NB4 (cell line): ENCODE measurements around the gene CDH26.
A peak's percentile ranks its signal among the peaks of the same experiment; 100 is the strongest.

Experiments
- DNase-seq: peaks from one replicate; pipeline ENCODE4 v3.0.0; 2010; ENCODE audit warnings: low read depth
- H3K4me3 ChIP-seq: one replicate; pipeline ENCODE4 v1.5.1; 2011; ENCODE audit warnings: mild to moderate bottlenecking, low read depth, low read length, moderate library complexity
- CTCF ChIP-seq: IDR thresholded peaks from one replicate; pipeline ENCODE4 v1.5.1; 2012; ENCODE audit warnings: low read depth, low read length
- MYC ChIP-seq: IDR thresholded peaks from 2 replicates; pipeline ENCODE4 v1.6.1; 2011; ENCODE audit warnings: low read depth, low read length
- POLR2A ChIP-seq: IDR thresholded peaks from 2 replicates; pipeline ENCODE4 v1.6.1; 2011; ENCODE audit warnings: mild to moderate bottlenecking; ENCODE audit not compliant: insufficient read length; ENCODE audit errors: extremely low read depth
- TF ChIP-seq, protein P1 (sequence below): IDR thresholded peaks from 2 replicates; pipeline ENCODE4 v1.6.1; 2011; ENCODE audit warnings: low read depth, low read length

Gene CDH26

DNA sequence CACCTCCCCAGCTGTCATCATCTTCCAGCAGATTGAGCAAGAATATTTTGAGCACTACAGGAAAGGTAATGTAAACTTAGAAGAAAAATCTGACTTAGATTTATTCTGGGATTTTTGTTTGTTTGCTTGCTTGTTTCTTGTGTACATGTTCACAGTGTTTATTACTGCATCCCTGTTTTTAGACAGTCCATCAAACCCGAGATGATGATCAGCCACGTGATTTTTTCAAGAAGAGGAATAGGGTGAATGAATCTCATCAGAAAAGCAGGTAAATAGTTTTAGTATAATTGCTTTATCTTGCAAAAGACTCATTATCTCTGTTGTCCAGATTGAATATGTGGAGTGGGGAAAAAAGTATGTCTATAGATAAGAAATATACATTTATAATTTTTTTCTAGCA, 16.0 kb upstream of the CDH26 start:
- DNase-seq = no peak
- no peak for TF ChIP-seq POLR2A
- TF ChIP-seq CTCF = no peak
- no peak for TF ChIP-seq MYC
- TF ChIP-seq, protein P1, sequence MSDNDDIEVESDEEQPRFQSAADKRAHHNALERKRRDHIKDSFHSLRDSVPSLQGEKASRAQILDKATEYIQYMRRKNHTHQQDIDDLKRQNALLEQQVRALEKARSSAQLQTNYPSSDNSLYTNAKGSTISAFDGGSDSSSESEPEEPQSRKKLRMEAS = no peak
- no peak overlapping the region for H3K4me3 ChIP-seq

- no peak for DNase-seq
- TF ChIP-seq POLR2A (no peak), MYC (no peak), CTCF (no peak)
- TF ChIP-seq, protein P1 = no peak
- no peak overlapping the region for H3K4me3 ChIP-seq
These were observed 13.5 kb upstream of the CDH26 start for GRCh38 chr20:59944726-59945125.

DNA sequence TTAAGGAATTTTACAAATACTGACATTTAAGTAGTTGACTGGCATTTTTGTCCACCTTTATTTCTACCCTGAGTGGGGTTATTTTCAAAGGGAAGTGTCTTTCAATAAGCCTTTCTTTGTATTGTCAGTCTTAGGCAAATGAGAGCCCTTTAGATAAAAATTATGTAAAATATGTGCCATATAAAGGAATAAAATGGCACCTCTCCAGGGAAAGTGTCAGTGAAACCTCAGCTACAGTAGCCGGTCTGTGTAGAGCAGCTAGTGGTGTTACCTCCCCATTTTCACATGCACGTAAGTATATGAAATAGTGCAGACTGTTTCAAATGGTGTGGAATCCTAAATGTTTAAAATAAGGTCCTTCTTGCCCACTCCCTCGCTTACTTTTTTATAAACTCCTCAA, 13.0 kb upstream of the CDH26 start:
- DNase-seq = no peak
- TF ChIP-seq MYC = no peak
- no peak for TF ChIP-seq POLR2A
- no peak for TF ChIP-seq CTCF
- TF ChIP-seq, protein P1 = no peak
- no peak overlapping the region for H3K4me3 ChIP-seq

GRCh38 chr20:59945731-59946130, 12.5 kb upstream of the CDH26 start:
- H3K4me3 ChIP-seq = no peak overlapping the region
- TF ChIP-seq CTCF (no peak), POLR2A (no peak)
- no peak for DNase-seq

DNA sequence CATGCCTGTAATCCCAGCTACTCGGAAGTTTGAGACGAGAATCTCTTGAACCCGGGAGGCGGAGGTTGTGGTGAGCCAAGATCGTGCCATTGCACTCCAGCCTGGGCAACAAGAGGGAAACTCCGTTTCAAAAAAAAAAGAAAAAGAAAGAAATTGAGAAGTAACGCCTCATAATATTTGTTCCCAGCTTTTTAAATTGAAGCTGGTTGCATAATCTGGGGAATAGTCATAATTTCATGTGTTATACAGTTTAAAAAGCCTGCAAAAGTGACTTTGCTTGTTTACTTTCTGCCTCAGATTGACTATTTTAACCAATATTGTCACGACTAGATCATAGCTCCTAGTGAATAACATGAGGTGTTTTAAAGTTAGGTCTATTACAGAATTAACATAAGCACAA, 10.8 kb upstream of the CDH26 start:
- H3K4me3 ChIP-seq = no peak overlapping the region
- DNase-seq = no peak
- no peak for TF ChIP-seq CTCF
- TF ChIP-seq, protein P1 = no peak
- TF ChIP-seq MYC = no peak
- no peak for TF ChIP-seq POLR2A

GRCh38 chr20:59948212-59948611, 10.0 kb upstream of the CDH26 start:
- DNase-seq = peak; percentile 32
- no peak for TF ChIP-seq CTCF
- TF ChIP-seq, protein P1 = 0 out of 2 replicates have a peak, but pooled peaks have one; percentile 7

More at GRCh38 chr20:59948212-59948611, 10.0 kb upstream of the CDH26 start:
- H3K4me3 ChIP-seq = no peak overlapping the region
